B cell (primary cell): Measurements from ENCODE around the gene MICAL3. TPM values are rescaled to one million over a fixed set of nuclear protein-coding genes. Genes with fewer than 3 reads are reported as not detected.

ENCODE experiments used
- ATAC-seq: fragments of 200-7000 bp; cut with Tn5 transposase; one replicate; pipeline ENCODE4 v1.10.0; 2021; ENCODE audit warnings: low read depth, mild to moderate bottlenecking, moderate number of reproducible peaks, moderate library complexity
- CTCF ChIA-PET: fragments of 350-600 bp; sonication (Branson Sonifier 250); formaldehyde crosslinking; loops from one replicate; lab custom pipeline; 2021; ENCODE audit warnings: antibody characterized with exemption, inconsistent platforms; lab: Charles Lee
- POLR2A ChIA-PET: fragments of 350-600 bp; sonication (Branson Sonifier 250); formaldehyde crosslinking; loops from one replicate; lab custom pipeline; 2021; ENCODE audit warnings: antibody characterized with exemption; lab: Charles Lee
- DNase-seq: peaks from one replicate; pipeline ENCODE4 v3.0.0; 2013
- H2AFZ ChIP-seq: 2 replicates; pipeline ENCODE4 v1.6.1; 2012; ENCODE audit warnings: mild to moderate bottlenecking, low read depth, low read length; ENCODE audit not compliant: insufficient read depth, poor library complexity, severe bottlenecking
- H3K27ac ChIP-seq, 2 donors: 1 replicate in 1 of 2; 2 replicates in 1 of 2; pipeline ENCODE4 v1.5.1; 2012 to 2013; ENCODE audit warnings: low read length in 2 of 2, mild to moderate bottlenecking in 2 of 2, moderate library complexity in 1 of 2
- H3K27me3 ChIP-seq, 4 experiments: fragments of 200-600 bp in 1 of 4; sonication (generic) in 1 of 4; replicated peaks in 1 of 4; 1 replicate in 2 of 4; 2 replicates in 2 of 4; pipeline versions ENCODE4 v1.6.1 to v1.7.0; 2013 to 2016; ENCODE audit warnings: low read length in 3 of 4, mild to moderate bottlenecking in 2 of 4, mixed read lengths in 1 of 4, moderate library complexity in 1 of 4; ENCODE audit not compliant: insufficient read depth in 4 of 4, control insufficient read depth in 3 of 4; ENCODE audit errors: control extremely low read depth in 1 of 4
- H3K36me3 ChIP-seq, 2 experiments: replicated peaks in 1 of 2; 1 replicate in 1 of 2; 2 replicates in 1 of 2; pipeline versions ENCODE4 v1.6.1 to v1.7.1; 2013; ENCODE audit warnings: low read length in 1 of 2; ENCODE audit not compliant: insufficient read depth in 2 of 2, control insufficient read depth in 1 of 2; ENCODE audit errors: control extremely low read depth in 1 of 2, extremely low read depth in 1 of 2
- H3K4me1 ChIP-seq, 2 donors: fragments of 200-600 bp in 1 of 2; sonication (generic) in 1 of 2; 1 replicate in 1 of 2; 2 replicates in 1 of 2; pipeline versions ENCODE4 v1.5.1 to v1.6.1; 2013 to 2017; ENCODE audit warnings: low read length in 2 of 2; ENCODE audit not compliant: control insufficient read depth in 2 of 2, insufficient read depth in 2 of 2
- H3K4me2 ChIP-seq: replicated peaks from 2 replicates; pipeline ENCODE3; 2012; ENCODE audit warnings: mild to moderate bottlenecking, low read depth, low read length; ENCODE audit not compliant: poor library complexity, severe bottlenecking
- H3K4me3 ChIP-seq, 5 experiments: fragments of 200-600 bp in 1 of 5; sonication (generic) in 1 of 5; 1 replicate in 3 of 5; 2 replicates in 2 of 5; pipeline versions ENCODE4 v1.5.1 to v1.7.0; 2011 to 2016; ENCODE audit warnings: low read length in 4 of 5, mild to moderate bottlenecking in 4 of 5, low read depth in 2 of 5, control low read depth in 1 of 5, moderate library complexity in 1 of 5; ENCODE audit not compliant: insufficient read depth in 1 of 5; ENCODE audit errors: control extremely low read depth in 1 of 5, extremely low read depth in 1 of 5
- H3K79me2 ChIP-seq: fragments of 200-600 bp; sonication (generic); one replicate; pipeline ENCODE4 v1.6.0; 2016; ENCODE audit warnings: low read length; ENCODE audit not compliant: control insufficient read depth, insufficient read depth
- H3K9ac ChIP-seq: fragments of 200-600 bp; sonication (generic); 2 replicates; pipeline ENCODE4 v1.6.1; 2017; ENCODE audit warnings: mild to moderate bottlenecking, low read length, moderate library complexity
- H3K9me3 ChIP-seq, 3 donors: one replicate each; pipeline versions ENCODE4 v1.6.1 to v1.7.1; 2013; ENCODE audit warnings: low read length in 2 of 3; ENCODE audit not compliant: control insufficient read depth in 2 of 3, insufficient read depth in 1 of 3; ENCODE audit errors: control extremely low read depth in 1 of 3
- H4K20me1 ChIP-seq: 2 replicates; pipeline ENCODE4 v1.6.0; 2012; ENCODE audit warnings: mild to moderate bottlenecking, low read length; ENCODE audit not compliant: insufficient read depth, control insufficient read depth, poor library complexity, severe bottlenecking
- H3K27ac Mint-ChIP-seq: one replicate; pipeline ENCODE4 v1.8.0; 2021; ENCODE audit warnings: mixed read lengths
- H3K27me3 Mint-ChIP-seq: one replicate; pipeline ENCODE4 v1.8.0; 2021; ENCODE audit warnings: mixed read lengths
- H3K4me1 Mint-ChIP-seq: one replicate; pipeline ENCODE4 v1.8.0; 2021; ENCODE audit warnings: mixed read lengths
- H3K4me3 Mint-ChIP-seq: one replicate; pipeline ENCODE4 v1.8.0; 2021; ENCODE audit warnings: mixed read lengths
- H3K9me3 Mint-ChIP-seq: one replicate; pipeline ENCODE4 v1.8.0; 2022; ENCODE audit warnings: mixed read lengths; ENCODE audit not compliant: insufficient read depth
- EZH2 ChIP-seq: IDR thresholded peaks from 2 replicates; pipeline ENCODE4 v1.6.1; 2012; ENCODE audit warnings: borderline replicate concordance, low read depth, mild to moderate bottlenecking, moderate library complexity, low read length; ENCODE audit not compliant: insufficient read depth, poor library complexity, severe bottlenecking
- WGBS: methylation state at CpG from one replicate; pipeline ENCODE4 v1.1.5; 2013; ENCODE audit warnings: missing lambda C conversion rate; ENCODE audit not compliant: insufficient coverage; 5-methylcytosine and 5-hydroxymethylcytosine counted together
- intact Hi-C: fragments of 100-400 bp; cut with micrococcal nuclease; formaldehyde crosslinking; loops from one replicate; pipeline ENCODE4 v1.10.0; 2022
- polyA plus RNA-seq: library from polyadenylated mRNA; depleted of rRNA; stranded (reverse); fragments of >200 nt; gene quantifications from 2 replicates; pipeline ENCODE4 v1.2.3, GENCODE V29; 2012
- total RNA-seq, 2 donors: library from RNA; stranded (reverse); fragments of 120-200 nt in 1 of 2; gene quantifications; 1 replicate in 1 of 2; 2 replicates in 1 of 2; pipeline versions ENCODE4 v1.2.3 to v1.2.4, GENCODE V29; 2013 to 2022
- TF ChIP-seq, protein P1 (sequence below): fragments of 200-600 bp; IDR thresholded peaks from one replicate; pipeline ENCODE4 v1.8.0; 2022; ENCODE audit warnings: antibody characterized with exemption, mild to moderate bottlenecking

The MICAL3 gene
- total and polyA plus RNA-seq, 2 donors (not counting 1 experiment from before 2014, with no cell fraction given): 50.5 to 253 TPM

GRCh38 chr22:17868771-17869170 lies 155.6 kb downstream of the MICAL3 start:
- H3K79me2 ChIP-seq: no peaks in the 10 kb centered on the region
- WGBS: 96% methylated on average over 10 of the region's 10 CpGs
- CTCF ChIA-PET: no interaction called here

GRCh38 chr22:17867160-17867785 lies 157.1 kb downstream of the MICAL3 start:
- Histone ChIP-seq H3K27ac (no peak overlapping the region), H3K4me2 (no peak overlapping the region), H3K9me3 (no peaks in the 10 kb centered on the region), H3K4me1 (no peaks in the 10 kb centered on the region), H3K4me3 (no peak overlapping the region), H3K36me3 (peaks cover 0 to 87% of the 10 kb centered on the region in 2 experiments), H2AFZ (no peak overlapping the region), H4K20me1 (peaks cover 27% of the 10 kb centered on the region), H3K27me3 (no peaks in the 10 kb centered on the region), H3K79me2 (no peaks in the 10 kb centered on the region), H3K9ac (no peak overlapping the region)
- intact Hi-C loops: no loop called here
- DNase-seq (no peak), ATAC-seq (no peak)
- POLR2A ChIA-PET: no interaction called here
- H3K4me3 Mint-ChIP-seq: no peak overlapping the region
- H3K27ac Mint-ChIP-seq: peak overlapping the region; percentile 60
- H3K4me1 Mint-ChIP-seq: no peaks in the 10 kb centered on the region
- CTCF ChIA-PET: interaction anchor here (1.7 kb wide), 1 partner anchor 209 kb away, joined by 6 read pairs; no protein-coding TSS in a partner anchor
- no peak for TF ChIP-seq EZH2
- TF ChIP-seq, protein P1, sequence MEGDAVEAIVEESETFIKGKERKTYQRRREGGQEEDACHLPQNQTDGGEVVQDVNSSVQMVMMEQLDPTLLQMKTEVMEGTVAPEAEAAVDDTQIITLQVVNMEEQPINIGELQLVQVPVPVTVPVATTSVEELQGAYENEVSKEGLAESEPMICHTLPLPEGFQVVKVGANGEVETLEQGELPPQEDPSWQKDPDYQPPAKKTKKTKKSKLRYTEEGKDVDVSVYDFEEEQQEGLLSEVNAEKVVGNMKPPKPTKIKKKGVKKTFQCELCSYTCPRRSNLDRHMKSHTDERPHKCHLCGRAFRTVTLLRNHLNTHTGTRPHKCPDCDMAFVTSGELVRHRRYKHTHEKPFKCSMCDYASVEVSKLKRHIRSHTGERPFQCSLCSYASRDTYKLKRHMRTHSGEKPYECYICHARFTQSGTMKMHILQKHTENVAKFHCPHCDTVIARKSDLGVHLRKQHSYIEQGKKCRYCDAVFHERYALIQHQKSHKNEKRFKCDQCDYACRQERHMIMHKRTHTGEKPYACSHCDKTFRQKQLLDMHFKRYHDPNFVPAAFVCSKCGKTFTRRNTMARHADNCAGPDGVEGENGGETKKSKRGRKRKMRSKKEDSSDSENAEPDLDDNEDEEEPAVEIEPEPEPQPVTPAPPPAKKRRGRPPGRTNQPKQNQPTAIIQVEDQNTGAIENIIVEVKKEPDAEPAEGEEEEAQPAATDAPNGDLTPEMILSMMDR: no peak
- no peaks in the 10 kb centered on the region for H3K9me3 Mint-ChIP-seq
- 57% methylated on average over 1 of the region's 9 CpGs for WGBS
- no peaks in the 10 kb centered on the region for H3K27me3 Mint-ChIP-seq

More at GRCh38 chr22:17868771-17869170, 155.6 kb downstream of the MICAL3 start:
- no peaks in the 10 kb centered on the region for H3K4me1 Mint-ChIP-seq
- intact Hi-C loops: no loop called here
- H3K27ac ChIP-seq: no peak overlapping the region
- no peak for DNase-seq
- no peak for ATAC-seq
- H3K4me3 ChIP-seq: no peak overlapping the region
- no peak overlapping the region for H3K9ac ChIP-seq
- no peak overlapping the region for H3K4me3 Mint-ChIP-seq
- H3K36me3 ChIP-seq: peaks cover 0 to 89% of the 10 kb centered on the region in 2 experiments
- no peaks in the 10 kb centered on the region for H3K9me3 ChIP-seq
- no peak for TF ChIP-seq EZH2
- TF ChIP-seq, protein P1: no peak
- no peak overlapping the region for H2AFZ ChIP-seq
- H3K27ac Mint-ChIP-seq: no peak overlapping the region
- no peaks in the 10 kb centered on the region for H3K9me3 Mint-ChIP-seq
- POLR2A ChIA-PET: interaction anchor here (0.6 kb wide), 1 partner anchor 177 kb away, joined by 3 read pairs; no protein-coding TSS in a partner anchor
- no peaks in the 10 kb centered on the region for H3K4me1 ChIP-seq
- peaks cover 42% of the 10 kb centered on the region for H4K20me1 ChIP-seq
- no peaks in the 10 kb centered on the region for H3K27me3 ChIP-seq
- no peaks in the 10 kb centered on the region for H3K27me3 Mint-ChIP-seq
- no peak overlapping the region for H3K4me2 ChIP-seq
